Astrocyte of the hippocampus (primary cell): Measurements from ENCODE around the gene NOS1AP.
A peak's percentile ranks its signal among the peaks of the same experiment; 100 is the strongest.
"Not testable (repeated sequence)": the region's sequence is repeated elsewhere in the genome, so short reads cannot be mapped to it uniquely, and the experiment has no call there.

Source experiments
- DNase-seq: peaks from one replicate; pipeline ENCODE4 v3.0.0; 2011; ENCODE audit warnings: low read depth, low spot score

The NOS1AP gene

GRCh38 chr1:162398999-162399580 is 329.6 kb downstream of the NOS1AP start:
- DNase-seq: peak; percentile 31

GRCh38 chr1:162400790-162401355 is 331.4 kb downstream of the NOS1AP start:
- no peak for DNase-seq

DNA sequence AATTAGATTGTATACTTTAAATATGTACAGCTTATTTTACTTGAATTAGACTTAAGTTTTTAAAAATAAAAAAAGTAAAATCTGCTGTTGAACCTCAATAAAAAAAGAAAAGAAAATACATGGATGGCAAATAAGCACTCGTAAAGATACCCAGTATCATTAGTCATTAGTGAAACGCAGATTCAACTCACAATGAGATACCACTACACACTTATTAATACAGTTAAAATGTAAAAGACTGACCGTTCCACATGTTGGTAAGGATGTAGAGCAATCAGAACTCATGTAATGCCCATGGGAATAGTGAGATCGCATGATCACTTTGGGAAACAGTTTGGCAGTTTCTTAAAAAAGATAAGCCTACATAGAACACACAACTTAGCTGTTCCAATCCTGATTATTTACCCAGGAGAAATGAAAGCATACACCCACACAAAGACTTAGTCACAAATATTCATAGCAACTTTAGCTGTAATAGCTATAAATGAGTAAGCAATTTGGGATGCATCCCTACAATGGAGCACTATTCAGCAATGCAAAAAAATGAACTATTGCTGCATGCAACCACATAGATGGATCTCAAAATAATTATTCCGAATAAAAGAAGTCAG is 335.2 kb downstream of the NOS1AP start:
- DNase-seq: no peak

DNA sequence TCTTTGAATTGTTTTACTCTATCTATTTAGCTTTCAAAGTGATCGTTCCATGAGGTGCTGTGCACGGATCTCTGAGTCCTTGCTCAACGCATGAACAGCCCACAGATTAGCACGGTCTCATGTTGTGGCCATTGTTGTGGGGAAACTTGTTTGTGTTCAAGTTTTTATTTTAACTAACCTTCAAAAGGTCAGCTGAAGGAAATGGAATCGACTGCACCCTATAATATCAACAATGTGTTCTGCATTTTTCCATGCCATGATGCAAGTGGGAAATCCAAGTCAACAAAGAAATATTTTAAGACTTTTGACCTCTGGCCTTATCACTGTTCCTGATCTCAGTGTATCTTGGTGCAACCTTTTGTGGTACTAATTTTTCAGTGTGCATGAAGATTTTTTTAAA is 336.3 kb downstream of the NOS1AP start:
- no peak for DNase-seq

DNA sequence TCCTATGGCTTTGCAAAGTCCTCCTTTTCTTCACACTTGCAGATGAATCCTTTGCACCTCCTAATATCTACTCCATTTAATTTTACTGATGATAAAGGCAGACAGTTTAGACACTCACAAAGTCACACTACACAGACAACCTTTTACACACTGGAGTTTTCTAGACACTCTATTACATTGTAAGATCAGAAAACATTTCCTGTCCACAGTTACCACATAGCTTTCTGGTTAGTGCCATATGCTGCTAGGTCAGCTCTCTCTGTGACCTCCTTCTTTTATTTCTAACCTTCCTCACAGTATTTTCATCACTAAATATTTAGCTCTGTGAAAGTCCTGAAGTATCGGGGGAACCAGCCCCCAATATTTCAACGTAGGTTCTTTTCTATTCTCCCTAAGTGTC is 337.3 kb downstream of the NOS1AP start:
- no peak for DNase-seq

DNA sequence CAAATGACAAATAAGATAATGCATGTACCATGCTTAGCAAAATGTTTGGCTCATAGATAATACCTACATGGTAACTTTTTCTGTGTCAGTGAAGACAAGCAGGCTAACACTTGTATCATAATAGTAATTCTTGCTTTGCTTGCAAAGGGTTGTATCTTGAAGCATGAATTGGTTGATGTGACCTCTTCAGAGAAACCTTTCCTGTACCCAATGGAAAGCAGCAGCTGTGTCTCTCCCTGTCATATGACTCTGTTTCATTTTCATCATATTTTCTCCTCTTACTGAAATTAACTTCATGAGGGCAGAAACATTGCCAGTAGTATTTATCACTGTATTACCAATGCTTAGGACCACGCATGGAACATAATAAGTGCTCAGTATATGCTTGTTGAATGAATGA is 338.0 kb downstream of the NOS1AP start:
- no peak for DNase-seq

GRCh38 chr1:162412002-162412401 is 342.5 kb downstream of the NOS1AP start, which contains the start of gene SH2D1B:
Gene SH2D1B (minus strand): TSS chr1:162412136. CDS start chr1:162412016, 120 bp downstream.
- DNase-seq: no peak

DNA sequence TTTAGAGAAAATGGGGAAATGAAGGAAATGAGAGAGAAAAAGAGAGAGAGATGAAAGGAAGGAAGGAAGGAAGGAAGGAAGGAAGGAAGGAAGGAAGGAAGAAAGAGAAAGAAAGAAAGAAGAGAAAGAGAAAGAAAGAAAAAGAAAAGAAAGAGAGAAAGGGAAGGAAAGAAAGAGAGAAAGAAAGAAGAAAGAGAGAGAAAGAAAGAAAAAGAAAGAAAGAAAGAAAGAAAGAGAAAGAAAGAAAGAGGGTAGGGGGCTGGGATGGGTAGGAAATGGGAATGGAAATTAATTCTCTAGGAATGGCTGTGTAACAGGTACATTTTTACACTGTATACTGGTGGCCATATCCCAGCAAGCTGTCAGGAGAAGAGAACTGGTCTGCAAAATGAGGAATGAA is 346.7 kb downstream of the NOS1AP start:
- DNase-seq: no peak

- no peak for DNase-seq
These were observed 347.4 kb downstream of the NOS1AP start for GRCh38 chr1:162416909-162417308.

DNA sequence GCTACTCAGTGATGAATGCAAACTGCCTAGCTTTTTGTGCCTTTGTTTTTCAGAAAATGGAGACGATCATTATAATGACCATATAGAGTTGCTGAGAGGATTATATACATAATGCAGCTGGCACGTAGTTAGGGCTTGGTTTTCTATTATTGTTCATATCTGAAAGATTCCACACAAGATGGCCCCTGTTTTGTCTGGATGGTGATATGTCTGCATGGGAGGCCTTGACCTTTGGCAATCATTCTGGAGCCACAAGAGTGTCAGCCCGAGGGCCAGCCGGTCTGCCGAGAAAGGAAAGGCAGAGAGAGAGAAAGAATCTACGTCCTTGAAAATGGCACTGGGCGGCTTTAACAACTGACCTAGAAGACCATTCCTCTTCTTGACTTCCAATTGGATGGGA is 348.2 kb downstream of the NOS1AP start:
- no peak for DNase-seq

GRCh38 chr1:162418584-162418983 is 349.1 kb downstream of the NOS1AP start:
- not testable (repeated sequence) for DNase-seq

DNA sequence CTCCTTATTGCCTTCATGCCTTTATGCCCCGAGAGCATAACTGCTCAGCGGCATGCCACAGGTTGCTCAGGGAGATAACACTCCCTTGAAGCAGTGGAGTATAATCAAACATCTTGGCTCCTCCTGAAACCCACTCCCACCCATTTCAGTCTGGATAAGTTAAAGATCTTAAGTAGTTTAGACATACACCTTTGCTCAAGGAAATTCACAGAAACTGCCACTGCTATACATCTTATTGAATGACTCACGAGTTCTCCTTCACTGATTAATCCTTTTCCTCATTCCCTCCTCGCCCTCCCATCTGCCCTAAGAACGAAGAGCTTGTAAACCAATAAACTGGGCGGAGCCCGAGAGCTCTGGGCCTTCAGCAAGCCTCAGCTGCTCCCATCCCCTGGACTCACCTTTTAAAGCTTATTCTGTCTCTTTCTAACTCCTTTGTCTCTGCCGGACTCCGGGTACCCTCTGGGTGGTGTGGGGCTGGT is 350.0 kb downstream of the NOS1AP start:
- DNase-seq: not testable (repeated sequence)
